ENCODE results near the gene PLB1.

The PLB1 gene

GRCh38 chr2:28684142-28684858, 188.4 kb downstream of the PLB1 start:
- DNase-seq (ENCODE audit: insufficient read length, low spot score) (no peak), FAIRE-seq (no peak)
- TF ChIP-seq, protein P1, sequence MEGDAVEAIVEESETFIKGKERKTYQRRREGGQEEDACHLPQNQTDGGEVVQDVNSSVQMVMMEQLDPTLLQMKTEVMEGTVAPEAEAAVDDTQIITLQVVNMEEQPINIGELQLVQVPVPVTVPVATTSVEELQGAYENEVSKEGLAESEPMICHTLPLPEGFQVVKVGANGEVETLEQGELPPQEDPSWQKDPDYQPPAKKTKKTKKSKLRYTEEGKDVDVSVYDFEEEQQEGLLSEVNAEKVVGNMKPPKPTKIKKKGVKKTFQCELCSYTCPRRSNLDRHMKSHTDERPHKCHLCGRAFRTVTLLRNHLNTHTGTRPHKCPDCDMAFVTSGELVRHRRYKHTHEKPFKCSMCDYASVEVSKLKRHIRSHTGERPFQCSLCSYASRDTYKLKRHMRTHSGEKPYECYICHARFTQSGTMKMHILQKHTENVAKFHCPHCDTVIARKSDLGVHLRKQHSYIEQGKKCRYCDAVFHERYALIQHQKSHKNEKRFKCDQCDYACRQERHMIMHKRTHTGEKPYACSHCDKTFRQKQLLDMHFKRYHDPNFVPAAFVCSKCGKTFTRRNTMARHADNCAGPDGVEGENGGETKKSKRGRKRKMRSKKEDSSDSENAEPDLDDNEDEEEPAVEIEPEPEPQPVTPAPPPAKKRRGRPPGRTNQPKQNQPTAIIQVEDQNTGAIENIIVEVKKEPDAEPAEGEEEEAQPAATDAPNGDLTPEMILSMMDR (IDR thresholded peaks at IDR 0.05; ENCODE audit: insufficient read depth, missing control alignments) = no peak

DNA sequence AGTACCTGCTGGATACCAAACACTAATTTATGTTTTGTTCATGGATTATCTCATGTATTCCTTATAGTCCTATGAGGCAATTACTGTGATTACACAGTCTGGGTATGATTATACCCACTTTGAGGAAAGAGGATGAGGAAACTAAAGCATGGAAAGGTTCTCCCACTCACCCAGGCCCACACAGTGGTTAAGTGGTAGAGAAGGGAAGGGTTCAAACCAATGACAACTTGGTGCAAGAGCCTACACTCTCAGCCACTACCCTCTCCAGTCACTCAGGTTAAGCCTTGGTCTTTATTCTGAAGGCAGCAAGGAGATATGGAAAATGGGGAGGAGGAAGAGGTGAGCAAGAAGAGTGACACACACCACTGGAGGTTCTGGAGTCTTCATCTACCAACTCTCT, 191.3 kb downstream of the PLB1 start:
- no peak for DNase-seq (ENCODE audit: insufficient read length, low spot score)
- no peak for FAIRE-seq

GRCh38 chr2:28687640-28688385, 192.0 kb downstream of the PLB1 start:
- FAIRE-seq = no peak
- DNase-seq (ENCODE audit: insufficient read length, low spot score) = no peak
- TF ChIP-seq, protein P1 (IDR thresholded peaks at IDR 0.05; ENCODE audit: insufficient read depth, missing control alignments) = no peak

More for the DNA sequence above, 191.3 kb downstream of the PLB1 start:
- TF ChIP-seq, protein P1 (IDR thresholded peaks at IDR 0.05; ENCODE audit: insufficient read depth, missing control alignments) = no peak

- DNase-seq (ENCODE audit: insufficient read length, low spot score) (no peak), FAIRE-seq (no peak)
- TF ChIP-seq, protein P1 (IDR thresholded peaks at IDR 0.05; ENCODE audit: insufficient read depth, missing control alignments) = no peak
Measured at GRCh38 chr2:28688818-28689217, 193.0 kb downstream of the PLB1 start.

DNA sequence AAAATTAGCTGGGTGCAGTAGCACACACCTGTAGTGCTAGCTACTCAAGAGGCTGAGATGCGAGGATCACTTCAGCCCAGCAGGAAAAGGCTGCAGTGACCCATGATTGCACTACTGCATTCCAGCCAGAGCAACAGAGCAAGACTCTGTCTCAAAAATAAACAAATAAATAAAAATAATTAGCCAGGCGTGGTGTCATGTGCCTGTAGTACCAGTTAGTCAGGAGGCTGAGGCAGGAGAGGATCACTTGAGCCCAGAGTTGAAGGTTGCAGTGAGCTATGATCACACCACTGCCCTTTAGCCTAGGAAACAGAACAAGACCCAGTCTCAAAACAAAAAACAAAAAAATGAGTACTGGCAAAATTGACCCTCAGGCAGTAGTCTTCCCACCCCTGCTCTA, 193.9 kb downstream of the PLB1 start:
- FAIRE-seq (no peak), DNase-seq (ENCODE audit: insufficient read length, low spot score) (no peak)
- TF ChIP-seq, protein P1 (IDR thresholded peaks at IDR 0.05; ENCODE audit: insufficient read depth, missing control alignments) = no peak

DNA sequence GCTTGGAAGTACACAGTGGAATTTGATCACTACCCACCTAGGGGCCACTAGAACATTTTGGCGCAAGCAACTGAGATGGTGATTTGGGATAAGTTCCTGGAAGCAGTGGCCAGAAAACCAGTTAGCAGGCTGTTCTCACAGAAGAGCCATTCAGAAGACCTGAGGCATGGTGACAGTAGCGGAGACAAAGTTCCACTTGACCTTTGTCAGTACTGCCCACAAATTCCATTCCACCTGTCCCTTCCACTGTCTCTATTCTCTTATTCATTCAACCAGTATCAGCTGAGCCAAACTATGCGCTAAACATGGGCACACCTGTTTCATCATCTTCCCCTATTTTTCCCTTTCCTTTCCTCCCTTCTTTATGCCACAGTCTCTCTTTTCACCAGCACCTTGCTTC, 196.6 kb downstream of the PLB1 start:
- TF ChIP-seq, protein P1 (IDR thresholded peaks at IDR 0.05; ENCODE audit: insufficient read depth, missing control alignments) = no peak
- FAIRE-seq (no peak), DNase-seq (ENCODE audit: insufficient read length, low spot score) (no peak)

- FAIRE-seq (no peak), DNase-seq (ENCODE audit: insufficient read length, low spot score) (no peak)
- TF ChIP-seq, protein P1 (IDR thresholded peaks at IDR 0.05; ENCODE audit: insufficient read depth, missing control alignments) = no peak
Measured at GRCh38 chr2:28693223-28693622, 197.4 kb downstream of the PLB1 start.

Data from D721Med (cell line).